B cell (primary cell): Measurements from ENCODE around the gene WNT16. TPM values are rescaled to one million over a fixed set of nuclear protein-coding genes. Genes with fewer than 3 reads are reported as not detected.

Experiments
- ATAC-seq: fragments of 200-7000 bp; cut with Tn5 transposase; one replicate; pipeline ENCODE4 v1.10.0; 2021; ENCODE audit warnings: low read depth, mild to moderate bottlenecking, moderate number of reproducible peaks, moderate library complexity
- CTCF ChIA-PET: fragments of 350-600 bp; sonication (Branson Sonifier 250); formaldehyde crosslinking; loops from one replicate; lab custom pipeline; 2021; ENCODE audit warnings: antibody characterized with exemption, inconsistent platforms; lab: Charles Lee
- POLR2A ChIA-PET: fragments of 350-600 bp; sonication (Branson Sonifier 250); formaldehyde crosslinking; loops from one replicate; lab custom pipeline; 2021; ENCODE audit warnings: antibody characterized with exemption; lab: Charles Lee
- DNase-seq: peaks from one replicate; pipeline ENCODE4 v3.0.0; 2013
- H2AFZ ChIP-seq: 2 replicates; pipeline ENCODE4 v1.6.1; 2012; ENCODE audit warnings: mild to moderate bottlenecking, low read depth, low read length; ENCODE audit not compliant: insufficient read depth, poor library complexity, severe bottlenecking
- H3K27ac ChIP-seq, 2 donors: 1 replicate in 1 of 2; 2 replicates in 1 of 2; pipeline ENCODE4 v1.5.1; 2012 to 2013; ENCODE audit warnings: low read length in 2 of 2, mild to moderate bottlenecking in 2 of 2, moderate library complexity in 1 of 2
- H3K27me3 ChIP-seq, 4 experiments: fragments of 200-600 bp in 1 of 4; sonication (generic) in 1 of 4; replicated peaks in 1 of 4; 1 replicate in 2 of 4; 2 replicates in 2 of 4; pipeline versions ENCODE4 v1.6.1 to v1.7.0; 2013 to 2016; ENCODE audit warnings: low read length in 3 of 4, mild to moderate bottlenecking in 2 of 4, mixed read lengths in 1 of 4, moderate library complexity in 1 of 4; ENCODE audit not compliant: insufficient read depth in 4 of 4, control insufficient read depth in 3 of 4; ENCODE audit errors: control extremely low read depth in 1 of 4
- H3K36me3 ChIP-seq, 2 experiments: replicated peaks in 1 of 2; 1 replicate in 1 of 2; 2 replicates in 1 of 2; pipeline versions ENCODE4 v1.6.1 to v1.7.1; 2013; ENCODE audit warnings: low read length in 1 of 2; ENCODE audit not compliant: insufficient read depth in 2 of 2, control insufficient read depth in 1 of 2; ENCODE audit errors: control extremely low read depth in 1 of 2, extremely low read depth in 1 of 2
- H3K4me1 ChIP-seq, 2 donors: fragments of 200-600 bp in 1 of 2; sonication (generic) in 1 of 2; 1 replicate in 1 of 2; 2 replicates in 1 of 2; pipeline versions ENCODE4 v1.5.1 to v1.6.1; 2013 to 2017; ENCODE audit warnings: low read length in 2 of 2; ENCODE audit not compliant: control insufficient read depth in 2 of 2, insufficient read depth in 2 of 2
- H3K4me2 ChIP-seq: replicated peaks from 2 replicates; pipeline ENCODE3; 2012; ENCODE audit warnings: mild to moderate bottlenecking, low read depth, low read length; ENCODE audit not compliant: poor library complexity, severe bottlenecking
- H3K4me3 ChIP-seq, 5 experiments: fragments of 200-600 bp in 1 of 5; sonication (generic) in 1 of 5; 1 replicate in 3 of 5; 2 replicates in 2 of 5; pipeline versions ENCODE4 v1.5.1 to v1.7.0; 2011 to 2016; ENCODE audit warnings: low read length in 4 of 5, mild to moderate bottlenecking in 4 of 5, low read depth in 2 of 5, control low read depth in 1 of 5, moderate library complexity in 1 of 5; ENCODE audit not compliant: insufficient read depth in 1 of 5; ENCODE audit errors: control extremely low read depth in 1 of 5, extremely low read depth in 1 of 5
- H3K79me2 ChIP-seq: fragments of 200-600 bp; sonication (generic); one replicate; pipeline ENCODE4 v1.6.0; 2016; ENCODE audit warnings: low read length; ENCODE audit not compliant: control insufficient read depth, insufficient read depth
- H3K9ac ChIP-seq: fragments of 200-600 bp; sonication (generic); 2 replicates; pipeline ENCODE4 v1.6.1; 2017; ENCODE audit warnings: mild to moderate bottlenecking, low read length, moderate library complexity
- H3K9me3 ChIP-seq, 3 donors: one replicate each; pipeline versions ENCODE4 v1.6.1 to v1.7.1; 2013; ENCODE audit warnings: low read length in 2 of 3; ENCODE audit not compliant: control insufficient read depth in 2 of 3, insufficient read depth in 1 of 3; ENCODE audit errors: control extremely low read depth in 1 of 3
- H4K20me1 ChIP-seq: 2 replicates; pipeline ENCODE4 v1.6.0; 2012; ENCODE audit warnings: mild to moderate bottlenecking, low read length; ENCODE audit not compliant: insufficient read depth, control insufficient read depth, poor library complexity, severe bottlenecking
- H3K27ac Mint-ChIP-seq: one replicate; pipeline ENCODE4 v1.8.0; 2021; ENCODE audit warnings: mixed read lengths
- H3K27me3 Mint-ChIP-seq: one replicate; pipeline ENCODE4 v1.8.0; 2021; ENCODE audit warnings: mixed read lengths
- H3K4me1 Mint-ChIP-seq: one replicate; pipeline ENCODE4 v1.8.0; 2021; ENCODE audit warnings: mixed read lengths
- H3K4me3 Mint-ChIP-seq: one replicate; pipeline ENCODE4 v1.8.0; 2021; ENCODE audit warnings: mixed read lengths
- H3K9me3 Mint-ChIP-seq: one replicate; pipeline ENCODE4 v1.8.0; 2022; ENCODE audit warnings: mixed read lengths; ENCODE audit not compliant: insufficient read depth
- CTCF ChIP-seq: fragments of 200-600 bp; IDR thresholded peaks from one replicate; pipeline ENCODE4 v1.8.0; 2022; ENCODE audit warnings: antibody characterized with exemption, mild to moderate bottlenecking
- EZH2 ChIP-seq: IDR thresholded peaks from 2 replicates; pipeline ENCODE4 v1.6.1; 2012; ENCODE audit warnings: borderline replicate concordance, low read depth, mild to moderate bottlenecking, moderate library complexity, low read length; ENCODE audit not compliant: insufficient read depth, poor library complexity, severe bottlenecking
- WGBS: methylation state at CpG from one replicate; pipeline ENCODE4 v1.1.5; 2013; ENCODE audit warnings: missing lambda C conversion rate; ENCODE audit not compliant: insufficient coverage; 5-methylcytosine and 5-hydroxymethylcytosine counted together
- intact Hi-C: fragments of 100-400 bp; cut with micrococcal nuclease; formaldehyde crosslinking; loops from one replicate; pipeline ENCODE4 v1.10.0; 2022
- polyA plus RNA-seq: library from polyadenylated mRNA; depleted of rRNA; stranded (reverse); fragments of >200 nt; gene quantifications from 2 replicates; pipeline ENCODE4 v1.2.3, GENCODE V29; 2012
- total RNA-seq, 2 donors: library from RNA; stranded (reverse); fragments of 120-200 nt in 1 of 2; gene quantifications; 1 replicate in 1 of 2; 2 replicates in 1 of 2; pipeline versions ENCODE4 v1.2.3 to v1.2.4, GENCODE V29; 2013 to 2022

WNT16 gene
- total and polyA plus RNA-seq, 2 donors (not counting 1 experiment from before 2014, with no cell fraction given) = 4.2 to 6.9 TPM

GRCh38 chr7:121371367-121371766 is 42.6 kb downstream of the WNT16 start:
- Histone ChIP-seq H2AFZ (no peak overlapping the region), H3K9me3 (peaks cover 2 to 4% (median 2%) of the 10 kb centered on the region in 3 donors), H3K27ac (peak overlapping the region; percentile 89 to 94), H4K20me1 (peaks cover 2% of the 10 kb centered on the region), H3K4me1 (peaks cover 80 to 83% of the 10 kb centered on the region in 2 donors), H3K4me2 (peak overlapping the region; percentile 69), H3K27me3 (no peaks in the 10 kb centered on the region), H3K9ac (peak overlapping the region; percentile 43), H3K79me2 (peaks cover 85% of the 10 kb centered on the region), H3K4me3 (peak overlapping the region in 2 of 5 experiments; percentile 14 to 50), H3K36me3 (peaks cover 14 to 40% of the 10 kb centered on the region in 2 experiments)
- Mint-ChIP-seq H3K27me3 (no peaks in the 10 kb centered on the region), H3K4me3 (peak overlapping the region; percentile 68), H3K9me3 (no peaks in the 10 kb centered on the region), H3K4me1 (peaks cover 81% of the 10 kb centered on the region), H3K27ac (peak overlapping the region; percentile 70)
- no peak for TF ChIP-seq EZH2
- TF ChIP-seq CTCF = no peak
- ChIA-PET CTCF (interaction anchor here (1.0 to 10.8 kb wide), 6 partner anchors 12 to 177 kb away, joined by 5 to 286 read pairs (median 24); partner anchors contain the start of gene FAM3C), POLR2A (interaction anchor here (1.3 to 2.3 kb wide), 2 partner anchors 17 to 25 kb away, joined by 4 to 6 read pairs; partner anchors contain the start of gene FAM3C)
- no CpG with 5 or more reads among the region's 1 CpG for WGBS
- ATAC-seq = no peak
- no peak for DNase-seq
- intact Hi-C loops = loop anchor here (1.0 to 5.0 kb wide), 2 partner anchors 25 to 161 kb away; partner anchors contain the start of gene FAM3C

GRCh38 chr7:121371883-121372282 is 43.1 kb downstream of the WNT16 start:
- ChIA-PET POLR2A (interaction anchor here (1.3 to 2.3 kb wide), 2 partner anchors 17 to 24 kb away, joined by 4 to 6 read pairs; partner anchors contain the start of gene FAM3C), CTCF (interaction anchor here (0.9 to 10.8 kb wide), 7 partner anchors 10 to 176 kb away, joined by 3 to 286 read pairs (median 16); partner anchors contain the start of gene FAM3C)
- no peak for TF ChIP-seq EZH2
- TF ChIP-seq CTCF = no peak
- Histone ChIP-seq H3K4me2 (peak overlapping the region; percentile 69), H3K9ac (peak overlapping the region; percentile 43), H2AFZ (no peak overlapping the region), H3K27me3 (no peaks in the 10 kb centered on the region), H3K79me2 (peaks cover 85% of the 10 kb centered on the region), H3K9me3 (peaks cover 2 to 4% (median 4%) of the 10 kb centered on the region in 3 donors), H3K36me3 (peaks cover 12 to 42% of the 10 kb centered on the region in 2 experiments), H3K4me1 (peaks cover 85 to 86% of the 10 kb centered on the region in 2 donors), H3K27ac (peak overlapping the region; percentile 89 to 94), H4K20me1 (no peaks in the 10 kb centered on the region), H3K4me3 (peak overlapping the region in 1 of 5 experiments; percentile 50)
- Mint-ChIP-seq H3K4me1 (peaks cover 79% of the 10 kb centered on the region), H3K9me3 (no peaks in the 10 kb centered on the region), H3K27ac (peak overlapping the region; percentile 70), H3K4me3 (peak overlapping the region; percentile 68), H3K27me3 (no peaks in the 10 kb centered on the region)
- ATAC-seq (no peak), DNase-seq (no peak)
- WGBS = no CpG with 5 or more reads among the region's 2 CpGs
- intact Hi-C loops = loop anchor here (1.0 to 5.0 kb wide), 3 partner anchors 11 to 160 kb away; partner anchors contain the start of gene FAM3C
